ENCODE results near the gene TAS1R1.

DNA sequence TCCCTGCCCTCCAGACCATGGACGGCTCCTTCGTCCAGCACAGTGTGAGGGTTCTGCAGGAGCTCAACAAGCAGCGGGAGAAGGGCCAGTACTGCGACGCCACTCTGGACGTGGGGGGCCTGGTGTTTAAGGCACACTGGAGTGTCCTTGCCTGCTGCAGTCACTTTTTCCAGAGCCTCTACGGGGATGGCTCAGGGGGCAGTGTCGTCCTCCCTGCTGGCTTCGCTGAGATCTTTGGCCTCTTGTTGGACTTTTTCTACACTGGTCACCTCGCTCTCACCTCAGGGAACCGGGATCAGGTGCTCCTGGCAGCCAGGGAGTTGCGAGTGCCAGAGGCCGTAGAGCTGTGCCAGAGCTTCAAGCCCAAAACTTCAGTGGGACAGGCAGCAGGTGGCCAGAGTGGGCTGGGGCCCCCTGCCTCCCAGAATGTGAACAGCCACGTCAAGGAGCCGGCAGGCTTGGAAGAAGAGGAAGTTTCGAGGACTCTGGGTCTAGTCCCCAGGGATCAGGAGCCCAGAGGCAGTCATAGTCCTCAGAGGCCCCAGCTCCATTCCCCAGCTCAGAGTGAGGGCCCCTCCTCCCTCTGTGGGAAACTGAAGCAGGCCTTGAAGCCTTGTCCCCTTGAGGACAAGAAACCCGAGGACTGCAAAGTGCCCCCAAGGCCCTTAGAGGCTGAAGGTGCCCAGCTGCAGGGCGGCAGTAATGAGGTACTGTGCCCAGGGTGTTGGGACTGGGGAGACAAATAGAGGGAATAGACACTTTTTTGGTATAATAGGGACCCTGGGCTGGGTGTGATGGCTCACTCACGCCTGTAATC is 25.7 kb downstream of the TAS1R1 start:
- TF ChIP-seq, protein P1, sequence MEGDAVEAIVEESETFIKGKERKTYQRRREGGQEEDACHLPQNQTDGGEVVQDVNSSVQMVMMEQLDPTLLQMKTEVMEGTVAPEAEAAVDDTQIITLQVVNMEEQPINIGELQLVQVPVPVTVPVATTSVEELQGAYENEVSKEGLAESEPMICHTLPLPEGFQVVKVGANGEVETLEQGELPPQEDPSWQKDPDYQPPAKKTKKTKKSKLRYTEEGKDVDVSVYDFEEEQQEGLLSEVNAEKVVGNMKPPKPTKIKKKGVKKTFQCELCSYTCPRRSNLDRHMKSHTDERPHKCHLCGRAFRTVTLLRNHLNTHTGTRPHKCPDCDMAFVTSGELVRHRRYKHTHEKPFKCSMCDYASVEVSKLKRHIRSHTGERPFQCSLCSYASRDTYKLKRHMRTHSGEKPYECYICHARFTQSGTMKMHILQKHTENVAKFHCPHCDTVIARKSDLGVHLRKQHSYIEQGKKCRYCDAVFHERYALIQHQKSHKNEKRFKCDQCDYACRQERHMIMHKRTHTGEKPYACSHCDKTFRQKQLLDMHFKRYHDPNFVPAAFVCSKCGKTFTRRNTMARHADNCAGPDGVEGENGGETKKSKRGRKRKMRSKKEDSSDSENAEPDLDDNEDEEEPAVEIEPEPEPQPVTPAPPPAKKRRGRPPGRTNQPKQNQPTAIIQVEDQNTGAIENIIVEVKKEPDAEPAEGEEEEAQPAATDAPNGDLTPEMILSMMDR (IDR thresholded peaks at IDR 0.05; ENCODE audit: poor library complexity) = no peak
- TF ChIP-seq EZH2 (IDR thresholded peaks at IDR 0.05; ENCODE audit: borderline replicate concordance) (no peak), EZH2phosphoT487 (IDR thresholded peaks at IDR 0.05; ENCODE audit: low read depth, severe bottlenecking, unreplicated experiment) (no peak)
